ENCODE results near the gene ZNF423. TPM values are rescaled to one million over a fixed set of nuclear protein-coding genes. Genes with fewer than 3 reads are reported as not detected.
A peak's percentile ranks its signal among the peaks of the same experiment; 100 is the strongest.

ZNF423 gene
- total RNA-seq, 1 donor, result 0.81 TPM

GRCh38 chr16:49653173-49653570 is 202.7 kb downstream of the ZNF423 start:
- DNase-seq (ENCODE audit: low read depth in 2 of 3, low spot score in 2 of 3), result peak in 1 of 3 donors; percentile 15

- no peak for DNase-seq (ENCODE audit: low read depth in 2 of 3, low spot score in 2 of 3)
Measured at GRCh38 chr16:49652456-49653172, 203.3 kb downstream of the ZNF423 start.

DNA sequence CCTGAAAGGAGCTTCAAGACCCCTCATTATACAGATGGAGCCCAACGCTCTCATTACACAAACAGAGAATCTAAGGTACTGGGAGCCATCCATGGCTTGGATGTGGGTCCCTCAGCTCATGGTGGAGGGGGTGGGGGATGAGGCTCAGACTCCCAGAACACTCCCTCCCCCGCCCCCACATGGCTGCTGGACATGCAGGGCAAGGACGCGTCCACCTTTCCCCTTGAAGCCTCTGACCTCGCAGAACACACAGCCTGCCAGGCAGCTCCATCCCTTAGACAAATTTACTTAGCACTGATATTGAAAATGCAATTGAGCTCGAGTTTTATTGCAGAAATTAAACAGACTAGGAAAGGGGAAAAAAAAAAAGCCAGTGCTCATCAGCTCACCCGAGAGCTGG is 203.9 kb downstream of the ZNF423 start:
- no peak for DNase-seq (ENCODE audit: low read depth in 2 of 3, low spot score in 2 of 3)

DNA sequence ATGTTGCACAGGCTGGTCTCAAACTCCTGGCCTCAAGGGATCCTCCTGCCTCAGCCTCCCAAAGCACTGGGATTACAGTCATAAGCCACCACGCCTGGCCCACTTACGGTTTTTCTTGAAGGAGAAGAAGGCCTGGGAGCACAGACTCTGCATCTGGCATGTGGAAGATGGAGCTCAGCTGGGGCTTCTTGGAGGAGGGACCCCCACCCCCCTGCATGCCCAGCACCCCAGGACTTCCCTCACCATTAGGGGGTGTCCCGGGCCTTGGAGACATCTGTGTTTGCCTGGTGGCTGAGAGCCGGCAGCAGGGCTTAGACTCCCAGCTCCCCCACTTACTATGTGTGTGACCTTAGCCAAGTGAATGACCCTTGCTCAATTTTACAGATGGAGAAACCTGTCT is 204.7 kb downstream of the ZNF423 start:
- no peak for DNase-seq (ENCODE audit: low read depth in 2 of 3, low spot score in 2 of 3)

GRCh38 chr16:49650603-49651002 is 205.3 kb downstream of the ZNF423 start:
- no peak for DNase-seq (ENCODE audit: low read depth in 2 of 3, low spot score in 2 of 3)

DNA sequence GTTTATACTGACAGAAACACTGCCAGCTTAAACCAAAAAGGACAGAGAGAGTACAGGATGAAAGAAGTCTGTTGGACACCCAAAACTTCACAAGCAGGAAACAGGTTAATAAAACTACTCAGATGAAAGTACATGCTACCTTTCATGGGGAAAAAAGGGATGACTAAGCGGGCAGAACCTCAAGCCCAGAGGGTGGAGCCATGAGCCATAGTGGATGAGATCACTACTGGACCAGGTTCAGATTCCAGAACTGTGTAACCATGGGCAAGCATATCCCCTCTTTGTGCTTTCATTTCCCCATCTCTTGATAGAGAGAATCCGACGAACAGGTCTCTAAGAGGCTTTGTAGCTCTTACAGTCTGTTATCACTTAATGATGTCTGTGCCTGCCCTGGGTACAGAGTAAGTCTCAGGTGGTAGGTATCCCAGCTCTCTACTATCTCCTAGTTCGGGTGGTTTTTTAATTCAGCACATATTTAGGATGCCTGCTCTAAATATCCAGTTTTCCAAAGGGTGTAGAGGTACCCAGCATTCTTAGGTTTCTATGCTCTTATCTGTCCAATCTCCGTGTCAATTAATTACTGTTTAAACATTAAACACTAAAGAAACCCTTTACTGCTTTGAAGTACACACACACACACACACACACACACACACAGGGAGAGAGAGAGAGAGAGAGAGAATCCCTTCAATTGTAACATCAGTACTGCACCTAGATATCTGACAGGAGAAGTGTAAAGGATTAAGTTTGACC is 206.7 kb downstream of the ZNF423 start:
- no peak for DNase-seq (ENCODE audit: low read depth in 2 of 3, low spot score in 2 of 3)

- DNase-seq (ENCODE audit: low read depth in 2 of 3, low spot score in 2 of 3), result no peak
Measured at GRCh38 chr16:49647673-49648072, 208.2 kb downstream of the ZNF423 start.

DNA sequence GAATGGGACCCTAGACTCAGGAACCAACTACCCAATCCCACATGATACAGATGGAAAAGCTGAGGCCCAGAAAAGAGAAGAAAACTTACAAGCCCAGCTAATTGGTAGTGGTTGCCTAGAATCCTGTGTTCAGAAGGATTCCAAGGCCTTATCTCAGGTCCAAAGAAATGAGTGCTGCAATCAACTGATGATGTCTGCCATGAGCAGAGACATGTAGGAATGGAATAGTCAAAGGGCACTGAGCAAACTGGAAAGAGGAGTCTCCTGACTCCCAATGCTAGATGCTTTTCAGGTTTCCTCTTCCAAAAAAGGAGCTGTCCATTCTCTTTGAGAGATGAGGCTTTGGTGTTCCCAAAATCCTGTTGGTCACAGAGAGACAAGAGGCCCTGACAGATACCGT is 210.6 kb downstream of the ZNF423 start:
- DNase-seq (ENCODE audit: low read depth in 2 of 3, low spot score in 2 of 3), result no peak

- peak in 2 of 3 donors; percentile 22 to 40 for DNase-seq (ENCODE audit: low read depth in 2 of 3, low spot score in 2 of 3)
Measured at GRCh38 chr16:49644145-49644463, 211.8 kb downstream of the ZNF423 start.

DNA sequence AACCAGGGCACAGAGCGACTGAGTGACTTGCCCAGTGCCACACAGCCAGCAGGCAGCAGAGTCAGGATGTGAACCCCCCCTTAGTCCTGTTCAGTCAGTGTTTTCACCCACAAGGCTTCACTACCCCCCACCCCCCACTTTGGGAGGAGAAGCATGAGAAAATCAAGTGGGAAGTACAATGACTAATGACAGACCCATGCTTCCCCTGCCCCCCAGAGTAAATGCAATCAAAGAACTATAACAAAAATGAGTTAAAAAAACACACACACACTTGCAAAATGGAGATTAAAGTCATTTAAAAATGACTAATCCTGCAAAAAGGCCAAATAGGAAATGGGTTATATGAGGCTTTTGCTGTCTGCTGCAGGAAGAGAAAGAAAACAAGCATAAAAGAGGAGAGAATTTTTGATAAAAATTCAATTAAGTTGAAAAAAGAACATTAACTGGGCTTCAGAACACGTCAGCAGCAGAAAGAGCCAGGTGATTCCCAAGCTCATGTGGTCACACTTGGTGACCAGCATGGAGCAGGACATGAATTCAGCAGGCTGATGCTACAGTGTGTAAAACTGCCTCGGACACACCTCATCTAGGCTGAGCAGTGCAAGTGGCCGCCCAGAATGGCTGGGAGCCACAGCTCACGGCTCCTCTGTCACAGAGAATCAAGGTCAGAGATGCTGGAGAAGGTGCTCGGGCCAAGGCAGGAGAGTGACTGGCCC is 212.3 kb downstream of the ZNF423 start:
- no peak for DNase-seq (ENCODE audit: low read depth in 2 of 3, low spot score in 2 of 3)

GRCh38 chr16:49641250-49641649 is 214.7 kb downstream of the ZNF423 start:
- no peak for DNase-seq (ENCODE audit: low read depth in 2 of 3, low spot score in 2 of 3)

- DNase-seq (ENCODE audit: low read depth in 2 of 3, low spot score in 2 of 3), result no peak
Measured at GRCh38 chr16:49640581-49640980, 215.3 kb downstream of the ZNF423 start.

- DNase-seq (ENCODE audit: low read depth in 2 of 3, low spot score in 2 of 3), result no peak
Measured at GRCh38 chr16:49639739-49640431, 216.0 kb downstream of the ZNF423 start.

- no peak for DNase-seq (ENCODE audit: low read depth in 2 of 3, low spot score in 2 of 3)
Measured at GRCh38 chr16:49638673-49639610, 217.0 kb downstream of the ZNF423 start.

GRCh38 chr16:49637933-49638672 is 217.8 kb downstream of the ZNF423 start:
- no peak for DNase-seq (ENCODE audit: low read depth in 2 of 3, low spot score in 2 of 3)

DNA sequence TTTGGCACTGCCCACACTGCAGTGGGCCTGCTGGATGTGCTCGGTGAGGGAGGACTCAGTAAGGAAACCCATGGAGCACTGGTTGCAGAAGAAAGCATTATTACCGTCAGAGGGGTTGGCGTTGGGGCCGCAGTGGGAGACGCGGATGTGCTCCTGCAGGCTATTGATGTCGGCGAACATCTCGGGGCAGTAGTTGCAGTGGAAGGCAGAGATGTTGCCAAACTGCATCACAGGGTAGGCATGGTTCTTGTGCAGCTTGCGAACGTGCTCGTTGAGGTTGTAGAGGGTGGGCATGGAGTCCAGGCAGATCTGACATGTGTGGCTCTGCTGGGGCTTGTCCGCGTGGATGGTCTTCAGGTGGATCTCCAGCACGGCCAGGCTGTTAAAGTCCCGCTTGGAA is 218.4 kb downstream of the ZNF423 start:
- no peak for DNase-seq (ENCODE audit: low read depth in 2 of 3, low spot score in 2 of 3)

DNA sequence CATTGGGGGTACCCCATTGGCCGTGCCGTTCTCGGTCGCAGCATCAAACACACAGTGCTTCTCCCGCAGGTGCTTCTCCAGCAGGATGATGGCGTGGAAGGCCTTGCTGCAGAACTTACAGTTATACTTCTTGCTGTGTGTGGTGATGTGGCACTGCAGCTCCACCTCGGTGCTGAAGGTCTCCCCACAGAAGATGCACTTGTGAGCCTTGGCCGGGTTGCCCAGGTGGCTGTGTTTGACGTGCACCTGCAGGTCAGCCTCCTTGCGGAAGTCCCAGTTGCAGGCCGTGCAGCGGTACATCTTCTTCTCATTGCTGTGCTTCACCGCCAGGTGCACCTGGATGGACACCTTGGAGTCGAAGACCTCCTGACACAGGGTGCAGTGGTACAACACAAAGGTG is 219.3 kb downstream of the ZNF423 start:
- no peak for DNase-seq (ENCODE audit: low read depth in 2 of 3, low spot score in 2 of 3)

DNA sequence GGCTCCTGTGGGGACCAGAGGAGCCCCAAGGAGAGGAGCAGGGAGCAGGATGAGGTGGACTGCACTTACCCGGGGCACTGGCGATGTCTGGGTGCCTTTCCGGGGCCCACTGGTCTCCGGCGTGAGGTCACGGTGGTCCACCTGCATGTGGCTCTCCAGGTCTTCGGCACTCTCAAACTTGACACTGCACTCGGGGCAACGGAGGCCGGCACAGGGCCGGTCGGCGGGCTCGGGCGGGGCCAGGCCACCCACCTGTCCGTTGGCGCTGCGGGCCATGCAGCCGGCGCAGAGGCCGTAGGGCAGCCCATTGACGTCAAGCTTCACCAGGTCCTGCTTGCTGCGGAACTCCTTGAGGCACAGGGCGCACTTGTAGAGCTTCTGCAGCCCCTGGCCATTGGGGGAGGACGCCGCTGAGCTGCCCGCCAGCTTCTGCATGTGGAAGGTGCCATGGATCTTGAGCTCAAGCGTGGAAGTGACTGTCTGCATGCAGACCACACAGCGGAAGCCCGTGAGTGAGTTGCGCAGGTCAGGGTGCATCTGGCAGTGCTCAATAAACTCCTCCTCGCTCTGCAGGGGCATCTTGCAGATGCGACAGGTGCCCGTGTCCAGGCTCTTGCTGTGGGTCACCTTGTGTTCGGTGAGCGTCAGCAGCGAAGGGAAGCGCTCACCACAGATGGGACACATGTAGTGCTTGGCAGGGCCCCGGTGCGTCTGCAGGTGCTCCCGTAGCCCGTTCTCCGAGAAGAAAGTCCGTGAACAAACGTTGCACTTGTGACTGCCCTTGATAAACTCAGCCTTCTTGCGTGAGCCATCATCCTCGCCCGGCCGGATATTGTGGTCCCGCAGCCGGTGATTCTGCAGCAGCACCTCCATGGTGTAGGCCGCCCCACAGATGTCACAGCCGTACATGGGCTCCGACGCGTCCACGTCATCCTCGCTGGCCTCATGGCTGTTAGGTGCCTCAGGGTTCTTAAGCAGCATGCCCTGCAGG is 220.0 kb downstream of the ZNF423 start:
- DNase-seq (ENCODE audit: low read depth in 2 of 3, low spot score in 2 of 3), result no peak

Data from hematopoietic multipotent progenitor cell (in vitro differentiated cells).